Measurements from ENCODE around the gene PLK1. TPM values are rescaled to one million over a fixed set of nuclear protein-coding genes. Genes with fewer than 3 reads are reported as not detected.

The PLK1 gene
- total and polyA plus RNA-seq, 2 of the 13 experiments (the other 11 are each of a cell fraction or from before 2014, with no cell fraction given) = 71.5 to 76.3 TPM

DNA sequence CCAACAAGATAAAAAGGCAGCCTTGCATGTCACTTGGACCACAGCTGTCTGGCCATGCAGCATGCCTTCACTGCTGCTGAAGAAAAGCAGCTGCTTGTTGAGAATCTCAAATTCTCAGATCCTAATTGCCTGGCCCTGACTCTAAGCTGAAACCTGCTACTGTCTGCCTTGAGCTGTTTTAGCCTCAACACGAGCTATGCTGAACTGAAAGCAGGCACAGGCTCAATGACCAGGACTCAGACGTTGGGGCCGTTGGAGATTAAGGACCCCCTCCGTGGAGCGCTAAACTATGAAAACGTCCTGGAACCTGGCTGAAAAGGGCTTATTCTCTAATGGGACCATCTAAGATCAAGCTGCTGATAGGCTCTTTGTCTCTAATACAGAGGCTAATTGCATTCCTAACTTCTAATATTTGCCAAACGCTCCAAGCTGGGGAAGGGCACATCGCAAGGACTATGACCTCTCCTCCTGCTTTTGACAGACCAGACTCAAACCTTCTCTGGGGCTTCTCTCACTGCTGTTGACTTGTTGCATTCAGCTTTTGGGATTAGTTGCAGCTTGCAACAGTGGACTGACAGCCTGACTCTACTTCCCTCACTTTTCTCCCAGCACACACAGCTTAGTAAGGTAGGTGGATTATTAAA lies 4.6 kb upstream of the PLK1 start (continued):
- TF ChIP-seq ZFX (CRISPR knock-in tag; IDR thresholded peaks at IDR 0.05; ENCODE audit: low read depth) (no peak), FOXC1 (CRISPR knock-in tag; IDR thresholded peaks at IDR 0.05; ENCODE audit: borderline replicate concordance) (0 out of 2 replicates have a peak, but pooled peaks have one; percentile 22), NCOR1 (IDR thresholded peaks at IDR 0.05; ENCODE audit: borderline replicate concordance, low read length) (no peak), ZFP1 (CRISPR knock-in tag; IDR thresholded peaks at IDR 0.05) (no peak), HDAC2 (CRISPR knock-in tag; IDR thresholded peaks at IDR 0.05) (peak; percentile 12; the same call in 1 of the 2 replicates), ZNF556 (CRISPR knock-in tag; IDR thresholded peaks at IDR 0.05; ENCODE audit: borderline replicate concordance) (no peak), ZNF839 (CRISPR knock-in tag; IDR thresholded peaks at IDR 0.05; ENCODE audit: borderline replicate concordance) (no peak), REXO4 (CRISPR knock-in tag; IDR thresholded peaks at IDR 0.05; ENCODE audit: borderline replicate concordance) (no peak), TRIM24 (CRISPR knock-in tag; IDR thresholded peaks at IDR 0.05) (no peak), JARID2 (CRISPR knock-in tag; IDR thresholded peaks at IDR 0.05; ENCODE audit: insufficient replicate concordance) (no peak), RFX3 (CRISPR knock-in tag; IDR thresholded peaks at IDR 0.05) (no peak), NONO (IDR thresholded peaks at IDR 0.05) (no peak), NONO (CRISPR knock-in tag; conservative IDR thresholded peaks at IDR 0.05) (no peak), AKAP8 (CRISPR knock-in tag; IDR thresholded peaks at IDR 0.05) (no peak), SMARCC2 (IDR thresholded peaks at IDR 0.05) (no peak), PHF21A (CRISPR knock-in tag; IDR thresholded peaks at IDR 0.05) (peak; percentile 40; the same call in 1 of the 2 replicates)
- TF ChIP-seq, protein P1, sequence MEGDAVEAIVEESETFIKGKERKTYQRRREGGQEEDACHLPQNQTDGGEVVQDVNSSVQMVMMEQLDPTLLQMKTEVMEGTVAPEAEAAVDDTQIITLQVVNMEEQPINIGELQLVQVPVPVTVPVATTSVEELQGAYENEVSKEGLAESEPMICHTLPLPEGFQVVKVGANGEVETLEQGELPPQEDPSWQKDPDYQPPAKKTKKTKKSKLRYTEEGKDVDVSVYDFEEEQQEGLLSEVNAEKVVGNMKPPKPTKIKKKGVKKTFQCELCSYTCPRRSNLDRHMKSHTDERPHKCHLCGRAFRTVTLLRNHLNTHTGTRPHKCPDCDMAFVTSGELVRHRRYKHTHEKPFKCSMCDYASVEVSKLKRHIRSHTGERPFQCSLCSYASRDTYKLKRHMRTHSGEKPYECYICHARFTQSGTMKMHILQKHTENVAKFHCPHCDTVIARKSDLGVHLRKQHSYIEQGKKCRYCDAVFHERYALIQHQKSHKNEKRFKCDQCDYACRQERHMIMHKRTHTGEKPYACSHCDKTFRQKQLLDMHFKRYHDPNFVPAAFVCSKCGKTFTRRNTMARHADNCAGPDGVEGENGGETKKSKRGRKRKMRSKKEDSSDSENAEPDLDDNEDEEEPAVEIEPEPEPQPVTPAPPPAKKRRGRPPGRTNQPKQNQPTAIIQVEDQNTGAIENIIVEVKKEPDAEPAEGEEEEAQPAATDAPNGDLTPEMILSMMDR (CRISPR knock-in tag; IDR thresholded peaks at IDR 0.05) = no peak
- TF ChIP-seq, protein P2, sequence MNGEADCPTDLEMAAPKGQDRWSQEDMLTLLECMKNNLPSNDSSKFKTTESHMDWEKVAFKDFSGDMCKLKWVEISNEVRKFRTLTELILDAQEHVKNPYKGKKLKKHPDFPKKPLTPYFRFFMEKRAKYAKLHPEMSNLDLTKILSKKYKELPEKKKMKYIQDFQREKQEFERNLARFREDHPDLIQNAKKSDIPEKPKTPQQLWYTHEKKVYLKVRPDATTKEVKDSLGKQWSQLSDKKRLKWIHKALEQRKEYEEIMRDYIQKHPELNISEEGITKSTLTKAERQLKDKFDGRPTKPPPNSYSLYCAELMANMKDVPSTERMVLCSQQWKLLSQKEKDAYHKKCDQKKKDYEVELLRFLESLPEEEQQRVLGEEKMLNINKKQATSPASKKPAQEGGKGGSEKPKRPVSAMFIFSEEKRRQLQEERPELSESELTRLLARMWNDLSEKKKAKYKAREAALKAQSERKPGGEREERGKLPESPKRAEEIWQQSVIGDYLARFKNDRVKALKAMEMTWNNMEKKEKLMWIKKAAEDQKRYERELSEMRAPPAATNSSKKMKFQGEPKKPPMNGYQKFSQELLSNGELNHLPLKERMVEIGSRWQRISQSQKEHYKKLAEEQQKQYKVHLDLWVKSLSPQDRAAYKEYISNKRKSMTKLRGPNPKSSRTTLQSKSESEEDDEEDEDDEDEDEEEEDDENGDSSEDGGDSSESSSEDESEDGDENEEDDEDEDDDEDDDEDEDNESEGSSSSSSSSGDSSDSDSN (CRISPR knock-in tag; IDR thresholded peaks at IDR 0.05) = peak; percentile 22; the same call in 1 of the 2 replicates
- TF ChIP-seq, protein P3, sequence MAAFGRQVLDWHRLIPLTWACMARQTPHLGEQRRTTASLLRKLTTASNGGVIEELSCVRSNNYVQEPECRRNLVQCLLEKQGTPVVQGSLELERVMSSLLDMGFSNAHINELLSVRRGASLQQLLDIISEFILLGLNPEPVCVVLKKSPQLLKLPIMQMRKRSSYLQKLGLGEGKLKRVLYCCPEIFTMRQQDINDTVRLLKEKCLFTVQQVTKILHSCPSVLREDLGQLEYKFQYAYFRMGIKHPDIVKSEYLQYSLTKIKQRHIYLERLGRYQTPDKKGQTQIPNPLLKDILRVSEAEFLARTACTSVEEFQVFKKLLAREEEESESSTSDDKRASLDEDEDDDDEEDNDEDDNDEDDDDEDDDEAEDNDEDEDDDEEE (CRISPR knock-in tag; IDR thresholded peaks at IDR 0.05) = no peak
- TF ChIP-seq, protein P4, sequence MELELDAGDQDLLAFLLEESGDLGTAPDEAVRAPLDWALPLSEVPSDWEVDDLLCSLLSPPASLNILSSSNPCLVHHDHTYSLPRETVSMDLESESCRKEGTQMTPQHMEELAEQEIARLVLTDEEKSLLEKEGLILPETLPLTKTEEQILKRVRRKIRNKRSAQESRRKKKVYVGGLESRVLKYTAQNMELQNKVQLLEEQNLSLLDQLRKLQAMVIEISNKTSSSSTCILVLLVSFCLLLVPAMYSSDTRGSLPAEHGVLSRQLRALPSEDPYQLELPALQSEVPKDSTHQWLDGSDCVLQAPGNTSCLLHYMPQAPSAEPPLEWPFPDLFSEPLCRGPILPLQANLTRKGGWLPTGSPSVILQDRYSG (CRISPR knock-in tag; IDR thresholded peaks at IDR 0.05) = no peak
- TF ChIP-seq, protein P5, sequence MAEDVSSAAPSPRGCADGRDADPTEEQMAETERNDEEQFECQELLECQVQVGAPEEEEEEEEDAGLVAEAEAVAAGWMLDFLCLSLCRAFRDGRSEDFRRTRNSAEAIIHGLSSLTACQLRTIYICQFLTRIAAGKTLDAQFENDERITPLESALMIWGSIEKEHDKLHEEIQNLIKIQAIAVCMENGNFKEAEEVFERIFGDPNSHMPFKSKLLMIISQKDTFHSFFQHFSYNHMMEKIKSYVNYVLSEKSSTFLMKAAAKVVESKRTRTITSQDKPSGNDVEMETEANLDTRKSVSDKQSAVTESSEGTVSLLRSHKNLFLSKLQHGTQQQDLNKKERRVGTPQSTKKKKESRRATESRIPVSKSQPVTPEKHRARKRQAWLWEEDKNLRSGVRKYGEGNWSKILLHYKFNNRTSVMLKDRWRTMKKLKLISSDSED (CRISPR knock-in tag; IDR thresholded peaks at IDR 0.05) = no peak

Data from HepG2 (cell line).